Common myeloid progenitor, CD34-positive (primary cell): ENCODE results near the gene JAK1.
A peak's percentile ranks its signal among the peaks of the same experiment; 100 is the strongest.

Source experiments
- CTCF ChIA-PET: fragments of 350-600 bp; sonication (Branson Sonifier 250); formaldehyde crosslinking; loops from one replicate; lab custom pipeline; 2021; ENCODE audit warnings: antibody characterized with exemption; lab: Charles Lee
- POLR2A ChIA-PET: fragments of 350-600 bp; sonication (Branson Sonifier 250); formaldehyde crosslinking; loops from one replicate; lab custom pipeline; 2021; ENCODE audit warnings: antibody characterized with exemption; lab: Charles Lee
- DNase-seq, 3 donors: peaks; one replicate each; pipeline versions ENCODE4 v3.0.0 to v3.0.0-alpha.2; 2013
- H3K27ac ChIP-seq, 2 experiments: 1 replicate in 1 of 2; 2 replicates in 1 of 2; pipeline ENCODE4 v1.7.0; 2013; ENCODE audit warnings: inconsistent platforms in 2 of 2, low read length in 2 of 2, mild to moderate bottlenecking in 2 of 2, low read depth in 1 of 2, moderate library complexity in 1 of 2; ENCODE audit not compliant: severe bottlenecking in 2 of 2, insufficient read depth in 1 of 2, poor library complexity in 1 of 2
- H3K27me3 ChIP-seq, 5 experiments: replicated peaks in 2 of 5; 1 replicate in 3 of 5; 2 replicates in 2 of 5; pipeline versions ENCODE4 v1.6.1 to v1.7.0; 2013; ENCODE audit warnings: low read length in 4 of 5, mild to moderate bottlenecking in 2 of 5, moderate library complexity in 2 of 5, inconsistent platforms in 1 of 5; ENCODE audit not compliant: insufficient read depth in 5 of 5, control insufficient read depth in 4 of 5
- H3K36me3 ChIP-seq, 4 experiments: 1 replicate in 2 of 4; 2 replicates in 2 of 4; pipeline versions ENCODE4 v1.6.1 to v1.7.0; 2013; ENCODE audit warnings: low read length in 3 of 4, control low read depth in 1 of 4, mild to moderate bottlenecking in 1 of 4; ENCODE audit not compliant: control insufficient read depth in 4 of 4, insufficient read depth in 4 of 4
- H3K4me1 ChIP-seq, 4 experiments: 1 replicate in 3 of 4; 2 replicates in 1 of 4; pipeline versions ENCODE4 v1.6.1 to v1.7.1; 2013; ENCODE audit warnings: low read length in 3 of 4, mild to moderate bottlenecking in 3 of 4, control low read depth in 1 of 4, inconsistent platforms in 1 of 4, moderate library complexity in 1 of 4; ENCODE audit not compliant: control insufficient read depth in 4 of 4, insufficient read depth in 4 of 4; ENCODE audit errors: control extremely low read depth in 1 of 4
- H3K4me3 ChIP-seq, 7 experiments: 1 replicate in 4 of 7; 2 replicates in 3 of 7; pipeline versions ENCODE4 v1.5.1 to v1.7.0; 2013; ENCODE audit warnings: mild to moderate bottlenecking in 7 of 7, low read length in 6 of 7, moderate library complexity in 6 of 7, inconsistent platforms in 2 of 7, low read depth in 2 of 7, control low read depth in 1 of 7; ENCODE audit not compliant: insufficient read depth in 4 of 7, control insufficient read depth in 1 of 7; ENCODE audit errors: extremely low read depth in 1 of 7
- H3K9me3 ChIP-seq, 5 experiments: 1 replicate in 4 of 5; 2 replicates in 1 of 5; pipeline versions ENCODE4 v1.6.1 to v1.7.1; 2013; ENCODE audit warnings: low read length in 4 of 5, mild to moderate bottlenecking in 2 of 5, inconsistent platforms in 1 of 5, low read depth in 1 of 5, moderate library complexity in 1 of 5; ENCODE audit not compliant: control insufficient read depth in 4 of 5, insufficient read depth in 2 of 5; ENCODE audit errors: control extremely low read depth in 1 of 5
- WGBS: methylation state at CpG from one replicate; pipeline ENCODE4 v1.1.5; 2013; ENCODE audit not compliant: insufficient coverage; 5-methylcytosine and 5-hydroxymethylcytosine counted together

Gene JAK1

DNA sequence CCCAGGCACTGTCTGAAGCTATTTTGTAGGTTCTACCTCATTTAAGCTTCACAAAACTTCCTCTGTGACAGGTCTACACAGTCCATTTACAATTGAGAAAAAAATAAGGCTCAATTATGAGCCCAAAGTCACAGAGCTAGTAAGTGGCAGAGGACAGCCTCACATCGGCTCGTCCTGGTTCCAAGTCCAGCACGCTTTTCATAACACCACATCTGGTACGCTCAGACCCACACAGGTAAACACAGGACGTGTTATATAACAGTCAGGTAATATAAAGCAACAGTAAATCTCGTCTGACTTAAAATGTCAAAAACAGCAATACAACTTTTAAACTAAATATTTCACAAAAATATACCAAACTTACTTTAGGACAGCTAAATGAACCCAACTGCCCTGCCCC, 13.1 kb downstream of the JAK1 start:
- Histone ChIP-seq H3K27me3 (no peaks in the 10 kb centered on the region), H3K36me3 (no peaks in the 10 kb centered on the region), H3K4me3 (no peak overlapping the region), H3K4me1 (peaks cover 37 to 70% (median 46%) of the 10 kb centered on the region in 4 experiments), H3K9me3 (no peaks in the 10 kb centered on the region), H3K27ac (no peak overlapping the region)
- 82% methylated on average over 6 of the region's 6 CpGs for WGBS
- POLR2A ChIA-PET: no interaction called here
- DNase-seq: no peak
- CTCF ChIA-PET: interaction anchor here (0.7 to 1.7 kb wide), 3 partner anchors 10 to 89 kb away, joined by 3 to 4 read pairs (median 3); partner anchors contain the start of gene JAK1

DNA sequence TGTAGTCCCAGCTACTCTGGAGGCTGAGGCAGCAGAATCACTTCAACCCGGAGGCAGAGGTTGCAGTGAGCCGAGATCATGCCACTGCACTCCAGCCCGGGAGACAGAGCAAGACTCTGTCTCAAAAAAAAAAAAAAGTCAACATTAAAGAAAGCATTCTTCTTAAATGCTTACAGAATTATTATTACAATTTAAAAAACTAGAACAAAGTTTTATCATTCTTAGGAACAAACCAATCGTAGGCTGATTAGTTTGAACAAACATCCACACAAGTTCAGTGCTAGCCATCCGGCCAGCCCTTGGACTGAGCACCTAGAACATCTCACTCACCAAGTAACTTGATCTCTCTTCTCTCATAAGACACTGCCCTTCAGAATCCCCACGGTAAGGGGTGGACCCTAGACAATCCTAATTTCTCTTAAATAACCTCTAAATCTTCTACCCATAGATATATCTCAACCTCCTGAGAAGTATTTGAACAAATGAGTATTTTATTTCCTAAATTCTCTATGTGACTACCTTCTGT, 16.0 kb downstream of the JAK1 start:
- peaks cover 24 to 66% (median 45%) of the 10 kb centered on the region in 4 experiments for H3K4me1 ChIP-seq
- ChIA-PET POLR2A (no interaction called here), CTCF (interaction anchor here (1.4 kb wide), 1 partner anchor 12 kb away, joined by 4 read pairs; no protein-coding TSS in a partner anchor)
- H3K9me3 ChIP-seq: no peaks in the 10 kb centered on the region
- no peak for DNase-seq
- WGBS: 78% methylated on average over 3 of the region's 6 CpGs
- peak overlapping the region in 1 of 2 experiments; percentile 89 for H3K27ac ChIP-seq
- no peak overlapping the region for H3K4me3 ChIP-seq
- no peaks in the 10 kb centered on the region for H3K27me3 ChIP-seq
- H3K36me3 ChIP-seq: no peaks in the 10 kb centered on the region

DNA sequence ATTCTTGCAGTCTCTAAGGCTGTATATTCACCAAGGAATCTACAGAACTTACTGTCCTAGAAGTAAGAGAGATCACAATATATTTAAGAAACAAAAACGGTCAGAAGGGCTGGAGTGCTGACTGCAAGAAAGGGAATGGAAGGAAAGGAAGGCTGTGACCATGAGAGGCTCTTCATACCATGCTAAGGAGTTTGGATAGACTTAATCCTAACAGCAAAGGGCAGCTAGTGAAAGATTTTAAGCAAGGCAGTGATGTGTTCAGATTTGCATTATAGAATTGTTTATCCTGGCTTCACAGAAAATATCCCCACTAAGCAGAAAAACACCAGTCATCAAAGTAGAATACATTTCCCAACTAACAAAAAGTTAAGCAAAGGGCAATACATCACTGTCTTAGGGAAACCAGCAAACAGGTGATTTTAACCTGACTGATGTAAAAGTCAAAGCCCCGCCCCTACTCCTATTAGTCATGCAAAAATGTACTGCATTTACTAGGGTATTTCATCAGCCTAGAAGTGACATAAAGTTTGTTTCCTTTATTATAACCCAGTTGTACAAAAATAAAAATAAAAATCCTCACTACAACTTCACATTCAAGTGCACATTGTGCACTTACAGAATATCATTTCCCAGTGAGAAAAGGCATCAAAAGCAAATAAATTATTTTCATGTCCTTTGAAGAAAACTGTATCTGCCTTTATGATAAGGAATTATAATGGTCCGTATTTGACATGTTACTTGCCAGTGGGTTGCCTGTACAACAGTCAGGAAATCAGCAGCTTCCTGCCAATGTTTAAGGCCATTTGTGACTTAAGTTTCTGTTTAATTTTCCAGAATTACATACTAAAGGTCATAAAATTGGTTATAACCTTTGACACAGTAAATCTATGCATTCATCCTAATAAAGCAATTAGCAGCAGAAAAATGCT, 17.2 kb downstream of the JAK1 start:
- H3K4me3 ChIP-seq: peak overlapping the region in 5 of 7 experiments; percentile 5 to 56 (median 17)
- H3K9me3 ChIP-seq: no peaks in the 10 kb centered on the region
- ChIA-PET POLR2A (interaction anchor here (0.7 to 1.1 kb wide), 2 partner anchors 13 to 16 kb away, joined by 3 read pairs; no protein-coding TSS in a partner anchor), CTCF (interaction anchor here (1.4 kb wide), 1 partner anchor 13 kb away, joined by 4 read pairs; no protein-coding TSS in a partner anchor)
- DNase-seq: peak; percentile 50 to 90 (median 84)
- 0% methylated on average over 1 of the region's 3 CpGs for WGBS
- peak overlapping the region; percentile 70 to 89 for H3K27ac ChIP-seq
- H3K4me1 ChIP-seq: peaks cover 24 to 63% (median 45%) of the 10 kb centered on the region in 4 experiments
- H3K36me3 ChIP-seq: no peaks in the 10 kb centered on the region
- no peaks in the 10 kb centered on the region for H3K27me3 ChIP-seq

DNA sequence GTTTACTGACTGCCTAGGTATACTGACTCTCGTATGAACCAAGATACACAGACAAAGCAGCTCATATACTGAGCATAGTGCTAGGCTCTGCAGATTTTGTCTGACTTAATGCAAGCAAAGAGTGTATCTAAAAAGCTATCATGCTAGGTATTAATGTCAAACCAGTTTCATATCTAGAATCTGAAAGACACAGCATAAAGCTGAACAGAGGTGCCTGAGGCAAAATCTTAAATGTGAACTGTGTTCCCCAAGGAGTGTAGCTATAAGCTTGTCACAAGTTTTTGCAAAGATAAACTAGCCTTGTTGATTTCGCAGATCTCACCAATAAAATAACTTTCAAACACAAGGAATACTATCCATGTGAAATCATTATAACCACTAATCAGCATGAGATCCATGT, 18.1 kb downstream of the JAK1 start:
- peaks cover 24 to 64% (median 45%) of the 10 kb centered on the region in 4 experiments for H3K4me1 ChIP-seq
- DNase-seq: no peak
- no peaks in the 10 kb centered on the region for H3K27me3 ChIP-seq
- CTCF ChIA-PET: interaction anchor here (1.0 to 1.6 kb wide), 2 partner anchors 14 to 33 kb away, joined by 3 to 6 read pairs; no protein-coding TSS in a partner anchor
- 44% methylated on average over 1 of the region's 2 CpGs for WGBS
- no peaks in the 10 kb centered on the region for H3K36me3 ChIP-seq
- H3K27ac ChIP-seq: peak overlapping the region; percentile 41 to 89
- peak overlapping the region in 2 of 7 experiments; percentile 36 to 56 for H3K4me3 ChIP-seq
- no peaks in the 10 kb centered on the region for H3K9me3 ChIP-seq
- POLR2A ChIA-PET: interaction anchor here (1.1 kb wide), 1 partner anchor 15 kb away, joined by 3 read pairs; no protein-coding TSS in a partner anchor

DNA sequence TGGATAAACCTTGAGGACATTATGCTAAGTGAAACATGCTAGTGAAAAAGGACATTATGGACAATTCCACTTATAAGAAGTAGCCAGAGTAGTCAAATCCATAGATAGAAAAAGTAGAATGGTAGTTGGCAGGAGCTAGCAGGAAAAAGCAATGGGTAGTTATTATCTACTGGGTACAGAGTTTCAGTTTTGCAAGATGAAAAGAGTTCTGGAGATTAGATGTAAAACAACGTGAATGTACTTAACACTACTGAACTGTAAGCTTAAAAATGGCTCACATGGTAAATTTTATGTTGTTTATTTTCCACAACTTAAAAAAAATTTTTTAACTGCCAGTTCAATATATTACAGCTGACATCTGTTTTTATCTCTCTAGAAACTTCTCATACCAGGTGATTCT, 19.4 kb downstream of the JAK1 start:
- no CpG with 5 or more reads among the region's 1 CpG for WGBS
- peak overlapping the region in 1 of 2 experiments; percentile 89 for H3K27ac ChIP-seq
- no peak for DNase-seq
- H3K4me1 ChIP-seq: peaks cover 23 to 61% (median 49%) of the 10 kb centered on the region in 4 experiments
- ChIA-PET CTCF (interaction anchor here (1.3 to 1.6 kb wide), 2 partner anchors 10 to 15 kb away, joined by 4 to 6 read pairs; no protein-coding TSS in a partner anchor), POLR2A (no interaction called here)
- H3K36me3 ChIP-seq: no peaks in the 10 kb centered on the region
- no peaks in the 10 kb centered on the region for H3K9me3 ChIP-seq
- no peaks in the 10 kb centered on the region for H3K27me3 ChIP-seq
- H3K4me3 ChIP-seq: no peak overlapping the region

DNA sequence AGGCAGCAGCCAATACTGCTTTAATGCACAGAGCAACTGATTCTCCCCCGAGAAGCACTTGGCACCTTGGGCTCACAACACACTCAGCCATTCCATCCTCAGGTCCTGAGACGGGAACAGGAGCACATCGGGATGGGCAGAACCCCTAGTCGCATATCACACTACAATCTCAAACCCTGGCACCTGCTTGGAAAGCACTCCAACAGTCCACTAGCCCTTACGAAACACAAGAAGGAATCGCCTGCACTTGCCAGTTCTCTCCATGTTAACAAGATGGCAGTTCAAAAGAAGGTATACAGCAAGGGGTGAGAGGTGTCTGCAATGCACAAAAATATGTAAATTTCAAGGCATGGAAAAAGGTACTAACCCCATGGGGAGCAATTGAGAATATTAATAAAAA, 21.4 kb downstream of the JAK1 start:
- CTCF ChIA-PET: no interaction called here

More for the DNA sequence above, 21.4 kb downstream of the JAK1 start:
- Histone ChIP-seq H3K9me3 (no peaks in the 10 kb centered on the region), H3K27me3 (no peaks in the 10 kb centered on the region), H3K4me3 (no peak overlapping the region), H3K4me1 (peaks cover 15 to 54% (median 43%) of the 10 kb centered on the region in 4 experiments), H3K36me3 (no peaks in the 10 kb centered on the region), H3K27ac (no peak overlapping the region)
- 97% methylated on average over 5 of the region's 6 CpGs for WGBS
- DNase-seq: no peak
- POLR2A ChIA-PET: no interaction called here
